K562 (cell line): ENCODE measurements around the gene POLR2J. TPM values are rescaled to one million over a fixed set of nuclear protein-coding genes. Genes with fewer than 3 reads are reported as not detected.
A peak's percentile ranks its signal among the peaks of the same experiment; 100 is the strongest.

Experiments used
- ATAC-seq: fragments of 200-7000 bp; cut with Tn5 transposase; 3 replicates; pipeline ENCODE4 v1.9.1; 2020; ENCODE audit warnings: moderate library complexity
- BruUV-seq: library from RNA; stranded (reverse); fragments of 400-500 nt; replicated peaks from 2 replicates; lab custom pipeline; 2021; lab: Mats Ljungman, UMichigan
- CTCF ChIA-PET: fragments of 300-600 bp; formaldehyde crosslinking; extraction: SDS; loops from one replicate; lab custom pipeline; 2021; ENCODE audit warnings: low intra/inter-chr PET ratio; lab: Yijun Ruan, JAX
- POLR2A ChIA-PET: fragments of 300-600, 350-650 bp; sonication (Branson Sonifier 250); formaldehyde crosslinking; extraction: SDS; loops from one replicate; lab custom pipeline; 2021; ENCODE audit warnings: antibody characterized with exemption, inconsistent platforms; lab: Yijun Ruan, JAX
- DNase-seq, 4 experiments: peaks; one replicate each; pipeline versions ENCODE4 v3.0.0 to v3.0.0-alpha.2; 2011 to 2018; ENCODE audit warnings: low spot score in 3 of 4, mixed read lengths in 3 of 4; ENCODE audit errors: extremely low read depth in 1 of 4
- FAIRE-seq: peaks from 2 replicates; lab custom pipeline; 2011; peaks lifted over from hg19 to GRCh38; lab: Jason Lieb, UNC
- H2AFZ ChIP-seq: 2 replicates; pipeline ENCODE4 v1.6.0; 2011; ENCODE audit warnings: low read depth, low read length, control low read depth, inconsistent platforms
- H3K27ac ChIP-seq: fragments of 200-600 bp; 3 replicates; pipeline ENCODE4 v1.8.0; 2011; ENCODE audit warnings: low read depth, mild to moderate bottlenecking, control low read depth, inconsistent platforms, low read length, moderate library complexity, mixed read lengths; ENCODE audit errors: extremely low read depth
- H3K27me3 ChIP-seq, 2 experiments: fragments of 300-600 bp in 1 of 2; 2 replicates in 1 of 2; 3 replicates in 1 of 2; pipeline versions ENCODE4 v1.6.0 to v1.8.0; 2011; ENCODE audit warnings: inconsistent platforms in 2 of 2, low read length in 2 of 2, mild to moderate bottlenecking in 1 of 2, mixed read lengths in 1 of 2, moderate library complexity in 1 of 2; ENCODE audit not compliant: control insufficient read depth in 2 of 2, insufficient read depth in 2 of 2
- H3K36me3 ChIP-seq: fragments of 300-600 bp; 3 replicates; pipeline ENCODE4 v1.8.0; 2011; ENCODE audit warnings: mild to moderate bottlenecking, low read length, inconsistent platforms; ENCODE audit not compliant: control insufficient read depth, insufficient read depth
- H3K4me1 ChIP-seq, 2 experiments: fragments of 200-600 bp in 1 of 2; replicated peaks in 1 of 2; 2 replicates in 1 of 2; 3 replicates in 1 of 2; pipeline versions ENCODE4 v1.5.1 to v1.8.0; 2011; ENCODE audit warnings: inconsistent platforms in 2 of 2, low read length in 2 of 2, mild to moderate bottlenecking in 1 of 2, mixed read lengths in 1 of 2, moderate library complexity in 1 of 2; ENCODE audit not compliant: control insufficient read depth in 2 of 2, insufficient read depth in 2 of 2
- H3K4me2 ChIP-seq: 2 replicates; pipeline ENCODE4 v1.6.1; 2011; ENCODE audit warnings: low read length, control low read depth, inconsistent platforms, mixed read lengths; ENCODE audit not compliant: insufficient read depth
- H3K4me3 ChIP-seq: fragments of 200-600 bp; sonication (generic), shearing (Covaris generic); 2 replicates; pipeline ENCODE4 v1.5.1; 2016; ENCODE audit warnings: control low read depth, inconsistent platforms
- H3K79me2 ChIP-seq: fragments of 200-600 bp; 3 replicates; pipeline ENCODE4 v1.8.0; 2011; ENCODE audit warnings: low read length, inconsistent platforms; ENCODE audit not compliant: control insufficient read depth, insufficient read depth
- H3K9ac ChIP-seq, 2 experiments: 2 replicates each; pipeline versions ENCODE4 v1.6.0 to v1.6.1; 2011; ENCODE audit warnings: low read depth in 2 of 2, low read length in 2 of 2, control low read depth in 1 of 2, inconsistent platforms in 1 of 2, mild to moderate bottlenecking in 1 of 2, mixed read lengths in 1 of 2; ENCODE audit not compliant: insufficient read depth in 1 of 2
- H3K9me1 ChIP-seq: one replicate; pipeline ENCODE4 v1.6.0; 2011; ENCODE audit warnings: inconsistent platforms, mild to moderate bottlenecking, low read length, moderate library complexity; ENCODE audit not compliant: control insufficient read depth, insufficient read depth
- H3K9me3 ChIP-seq: replicated peaks from 2 replicates; pipeline ENCODE4 v1.5.1; 2011; ENCODE audit warnings: low read depth, low read length, inconsistent platforms; ENCODE audit not compliant: control insufficient read depth, insufficient read depth
- H4K20me1 ChIP-seq: replicated peaks from 2 replicates; pipeline ENCODE4 v1.6.1; 2011; ENCODE audit warnings: low read length, inconsistent platforms, mixed read lengths; ENCODE audit not compliant: control insufficient read depth, insufficient read depth
- ADNP ChIP-seq: fragments of 200-800 bp; sonication (Bioruptor generic); IDR thresholded peaks from 2 replicates; pipeline ENCODE4 v1.6.1; 2016; ENCODE audit warnings: missing genetic modification characterization, missing compliant biosample characterization
- CHCHD3 ChIP-seq: fragments of 250-450 bp; sonication (Bioruptor Pico); IDR thresholded peaks from 2 replicates; pipeline ENCODE4 v2.1.2; 2022; ENCODE audit warnings: mild to moderate bottlenecking
- E2F1 ChIP-seq: sonication (generic); formaldehyde crosslinking; IDR thresholded peaks from 2 replicates; pipeline ENCODE4 v1.8.1; 2023; ENCODE audit warnings: mild to moderate bottlenecking, missing genetic modification reagents, moderate library complexity
- GABPA ChIP-seq: fragments of 200-800 bp; sonication (Bioruptor generic); conservative IDR thresholded peaks from 2 replicates; pipeline ENCODE4 v1.6.1; 2016; ENCODE audit warnings: low read depth, missing genetic modification characterization, missing compliant biosample characterization
- GTF2B ChIP-seq: IDR thresholded peaks from 2 replicates; pipeline ENCODE4 v1.6.1; 2011; ENCODE audit not compliant: insufficient read length; ENCODE audit errors: extremely low read depth
- HDAC1 ChIP-seq, 2 experiments: fragments of 450-650 bp; IDR thresholded peaks; 2 replicates each; pipeline ENCODE4 v1.6.1; 2016 to 2017; ENCODE audit warnings: inconsistent platforms in 1 of 2, mild to moderate bottlenecking in 1 of 2, moderate library complexity in 1 of 2
- KLF6 ChIP-seq: fragments of 250-450 bp; sonication (Bioruptor Pico); IDR thresholded peaks from 2 replicates; pipeline ENCODE4 v1.4.0; 2020; ENCODE audit warnings: mild to moderate bottlenecking, moderate library complexity, borderline replicate concordance
- POLR2B ChIP-seq: fragments of 450-650 bp; IDR thresholded peaks from 2 replicates; pipeline ENCODE4 v1.6.1; 2018; ENCODE audit warnings: low read depth; ENCODE audit not compliant: partially characterized antibody
- PPARD ChIP-seq: fragments of 250-450 bp; sonication (Bioruptor Pico); IDR thresholded peaks from 2 replicates; pipeline ENCODE4 v1.8.0; 2022; ENCODE audit warnings: inconsistent platforms, mild to moderate bottlenecking, moderate library complexity
- RHOXF2B ChIP-seq: fragments of 250-450 bp; sonication (Bioruptor Pico); conservative IDR thresholded peaks from 2 replicates; pipeline ENCODE4 v1.5.1; 2021
- RNF2 ChIP-seq: sonication (generic); IDR thresholded peaks from 2 replicates; pipeline ENCODE4 v1.6.1; 2016
- SAFB ChIP-seq: fragments of 200-400 bp; formaldehyde crosslinking; IDR thresholded peaks from 2 replicates; pipeline ENCODE4 v1.6.1; 2017; ENCODE audit warnings: low read depth, low read length, borderline replicate concordance
- ZBTB8A ChIP-seq: fragments of 450-650 bp; IDR thresholded peaks from 2 replicates; pipeline ENCODE4 v1.6.1; 2018; ENCODE audit warnings: mild to moderate bottlenecking, moderate library complexity; ENCODE audit not compliant: partially characterized antibody
- ZNF431 ChIP-seq: sonication (generic); formaldehyde crosslinking; IDR thresholded peaks from 2 replicates; pipeline ENCODE4 v1.8.0; 2022; ENCODE audit warnings: mild to moderate bottlenecking, missing genetic modification reagents
- ZSCAN32 ChIP-seq: fragments of 450-650 bp; formaldehyde crosslinking; IDR thresholded peaks from 2 replicates; pipeline ENCODE4 v1.4.0; 2020; ENCODE audit warnings: mild to moderate bottlenecking, moderate library complexity
- WGBS: fragments of 100-300 bp; shearing (Covaris generic); methylation state at CpG from one replicate; pipeline ENCODE4 v1.1.6; 2016; ENCODE audit warnings: low coverage, mixed read lengths; ENCODE audit not compliant: insufficient coverage; ENCODE audit errors: missing lambda C conversion rate; 5-methylcytosine and 5-hydroxymethylcytosine counted together
- in situ Hi-C: fragments of 300-500 bp; cut with MboI; formaldehyde crosslinking; loops from 4 replicates; pipeline ENCODE4 v1.15.0; 2018; ENCODE audit warnings: inconsistent platforms, mixed read lengths
- intact Hi-C: fragments of 100-400 bp; cut with micrococcal nuclease; formaldehyde crosslinking; loops from 2 replicates; pipeline ENCODE4 v1.14.2; 2022
- polyA plus RNA-seq, 8 experiments: library from polyadenylated mRNA; depleted of rRNA in 4 of 8; stranded (reverse) in 5 of 8; unstranded in 3 of 8; fragments of >200 nt; fragmentation: Nextera tagmentation in 2 of 8; fragmentation: Illumina TruSeq in 1 of 8; extraction: Ambion mirVana in 2 of 8; extraction: Trizol in 1 of 8; gene quantifications; 2 replicates each; pipeline versions ENCODE4 v1.2.1 to v1.2.3, GENCODE V29; 2011 to 2014; ENCODE audit warnings: inconsistent platforms in 1 of 8, missing spikeins in 1 of 8
- total RNA-seq, 7 experiments: library from RNA; depleted of rRNA in 6 of 7; stranded (reverse); fragments of >200 nt in 6 of 7; fragmentation: Illumina TruSeq in 2 of 7; extraction: Trizol in 2 of 7; gene quantifications; 2 replicates each; pipeline versions ENCODE4 v1.2.1 to v1.2.3, GENCODE V29; 2011 to 2021; ENCODE audit warnings: low replicate concordance in 1 of 7
- TF ChIP-seq, protein P1 (sequence below): fragments of 450-650 bp; IDR thresholded peaks from 2 replicates; pipeline ENCODE4 v1.6.1; 2016; ENCODE audit warnings: low read depth, mild to moderate bottlenecking, moderate library complexity
- TF ChIP-seq, protein P2 (sequence below): IDR thresholded peaks from 2 replicates; pipeline ENCODE4 v1.6.1; 2016; ENCODE audit warnings: missing genetic modification characterization, missing compliant biosample characterization

Gene POLR2J
- total and polyA plus RNA-seq, 9 of the 15 experiments (the other 6 are each of a cell fraction or from before 2014, with no cell fraction given), result 32.3 to 220 (median 113) TPM

GRCh38 chr7:102464577-102465280 is 14.0 kb downstream of the POLR2J start, which contains the start of the genes ALKBH4 and LRWD1:
Gene ALKBH4 (minus strand): TSS chr7:102464863. CDS start chr7:102464836, 27 bp downstream.
Gene LRWD1 (plus strand): TSS chr7:102464984. CDS start chr7:102465081, 97 bp downstream.
- H2AFZ ChIP-seq, result peak within 1 kb of the TSS; percentile 98
- under 1% methylated on average over 70 of the region's 81 CpGs for WGBS
- FAIRE-seq, result peak; percentile 95
- intact Hi-C loops, result no loop called here
- ATAC-seq, result peak; percentile 98
- no TSS peak for BruUV-seq
- H3K79me2 ChIP-seq, result peaks cover 47% of the 10 kb centered on the region
- peak; percentile 99 to 100 (median 100) for DNase-seq
- peak within 1 kb of the TSS; percentile 86 for H3K27ac ChIP-seq
- no peaks in the 10 kb centered on the region for H3K9me3 ChIP-seq
- ChIA-PET POLR2A (interaction anchor here (0.5 to 1.4 kb wide), 6 partner anchors 8 to 177 kb away, joined by 3 to 5 read pairs (median 4); no protein-coding TSS in a partner anchor), CTCF (interaction anchor here (0.9 to 1.4 kb wide), 2 partner anchors 52 to 67 kb away, joined by 4 read pairs; no protein-coding TSS in a partner anchor)
- H3K36me3 ChIP-seq, result peaks cover 41% of the 10 kb centered on the region; the same call in 2 of the 3 replicates
- H3K4me2 ChIP-seq, result peak within 1 kb of the TSS; percentile 95
- in situ Hi-C loops, result loop anchor here (25.0 kb wide), 2 partner anchors 98 to 198 kb away; partner anchors contain the start of genes POLR2J2, POLR2J3, SPDYE2 and SPDYE2B
- H3K9me1 ChIP-seq, result peaks cover 5% of the 10 kb centered on the region
- H3K4me1 ChIP-seq, result peaks cover 11 to 55% of the 10 kb centered on the region in 2 experiments; a peak in 3 of 5 replicates
- H3K4me3 ChIP-seq, result peak within 1 kb of the TSS; percentile 93
- no peaks in the 10 kb centered on the region for H4K20me1 ChIP-seq
- peak within 1 kb of the TSS; percentile 96 for H3K9ac ChIP-seq
- H3K27me3 ChIP-seq, result no peaks in the 10 kb centered on the region
- TF ChIP-seq, protein P1, sequence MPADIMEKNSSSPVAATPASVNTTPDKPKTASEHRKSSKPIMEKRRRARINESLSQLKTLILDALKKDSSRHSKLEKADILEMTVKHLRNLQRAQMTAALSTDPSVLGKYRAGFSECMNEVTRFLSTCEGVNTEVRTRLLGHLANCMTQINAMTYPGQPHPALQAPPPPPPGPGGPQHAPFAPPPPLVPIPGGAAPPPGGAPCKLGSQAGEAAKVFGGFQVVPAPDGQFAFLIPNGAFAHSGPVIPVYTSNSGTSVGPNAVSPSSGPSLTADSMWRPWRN, result no peak
- TF ChIP-seq ZBTB8A (no peak), RHOXF2B (0 out of 2 replicates have a peak, but pooled peaks have one; percentile 64), POLR2B (peak; percentile 56), GABPA (peak; percentile 98), KLF6 (CRISPR knock-in tag) (peak; percentile 51; the same call in 1 of the 2 replicates), ZSCAN32 (no peak), CHCHD3 (CRISPR knock-in tag) (0 out of 2 replicates have a peak, but pooled peaks have one; percentile 59), RNF2 (peak; percentile 72; the same call in 1 of the 2 replicates), E2F1 (CRISPR knock-in tag) (peak; percentile 95), GTF2B (no peak), ZNF431 (CRISPR knock-in tag) (no peak; the same call in 1 of the 2 replicates), HDAC1 (IDR thresholded peaks at IDR 0.05) (peak in 1 of 2 experiments; percentile 94; a peak in 2 of 4 replicates), SAFB (peak; percentile 97), PPARD (CRISPR knock-in tag) (no peak), ADNP (tag) (no peak)
- TF ChIP-seq, protein P2, sequence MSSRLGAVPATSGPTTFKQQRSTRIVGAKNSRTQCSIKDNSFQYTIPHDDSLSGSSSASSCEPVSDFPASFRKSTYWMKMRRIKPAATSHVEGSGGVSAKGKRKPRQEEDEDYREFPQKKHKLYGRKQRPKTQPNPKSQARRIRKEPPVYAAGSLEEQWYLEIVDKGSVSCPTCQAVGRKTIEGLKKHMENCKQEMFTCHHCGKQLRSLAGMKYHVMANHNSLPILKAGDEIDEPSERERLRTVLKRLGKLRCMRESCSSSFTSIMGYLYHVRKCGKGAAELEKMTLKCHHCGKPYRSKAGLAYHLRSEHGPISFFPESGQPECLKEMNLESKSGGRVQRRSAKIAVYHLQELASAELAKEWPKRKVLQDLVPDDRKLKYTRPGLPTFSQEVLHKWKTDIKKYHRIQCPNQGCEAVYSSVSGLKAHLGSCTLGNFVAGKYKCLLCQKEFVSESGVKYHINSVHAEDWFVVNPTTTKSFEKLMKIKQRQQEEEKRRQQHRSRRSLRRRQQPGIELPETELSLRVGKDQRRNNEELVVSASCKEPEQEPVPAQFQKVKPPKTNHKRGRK (tag), result no peak
